ENCODE data around the gene C1orf159.

The C1orf159 gene

GRCh38 chr1:1049318-1050165 is 66.3 kb downstream of the C1orf159 start:
- DNase-seq: no peak

- DNase-seq: no peak
These were observed 67.1 kb downstream of the C1orf159 start for GRCh38 chr1:1048765-1049164.

GRCh38 chr1:1047963-1048362 is 67.9 kb downstream of the C1orf159 start:
- no peak for DNase-seq

DNA sequence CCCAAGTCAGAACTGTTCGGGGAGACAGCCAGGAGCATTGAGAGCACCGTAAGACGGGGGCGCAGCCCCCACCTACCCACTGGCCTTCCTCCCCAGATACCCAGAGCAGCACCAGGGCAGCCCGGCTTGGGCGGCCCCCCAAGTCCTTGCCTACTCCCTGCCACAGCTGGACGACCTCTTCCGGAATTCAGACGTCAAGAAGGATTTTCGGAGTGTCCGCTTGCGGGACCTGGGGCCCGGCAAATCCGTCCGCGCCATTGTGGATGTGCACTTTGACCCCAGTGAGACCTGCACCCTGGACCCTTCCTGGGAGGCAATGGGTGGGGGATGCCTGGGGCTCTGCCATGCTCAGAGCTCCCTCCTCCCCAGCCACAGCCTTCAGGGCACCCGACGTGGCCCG is 68.5 kb downstream of the C1orf159 start:
- DNase-seq: no peak

GRCh38 chr1:1046767-1047166 is 69.1 kb downstream of the C1orf159 start:
- DNase-seq: no peak

GRCh38 chr1:1046243-1046642 is 69.6 kb downstream of the C1orf159 start:
- DNase-seq: no peak

GRCh38 chr1:1045129-1045528 is 70.8 kb downstream of the C1orf159 start:
- no peak for DNase-seq

DNA sequence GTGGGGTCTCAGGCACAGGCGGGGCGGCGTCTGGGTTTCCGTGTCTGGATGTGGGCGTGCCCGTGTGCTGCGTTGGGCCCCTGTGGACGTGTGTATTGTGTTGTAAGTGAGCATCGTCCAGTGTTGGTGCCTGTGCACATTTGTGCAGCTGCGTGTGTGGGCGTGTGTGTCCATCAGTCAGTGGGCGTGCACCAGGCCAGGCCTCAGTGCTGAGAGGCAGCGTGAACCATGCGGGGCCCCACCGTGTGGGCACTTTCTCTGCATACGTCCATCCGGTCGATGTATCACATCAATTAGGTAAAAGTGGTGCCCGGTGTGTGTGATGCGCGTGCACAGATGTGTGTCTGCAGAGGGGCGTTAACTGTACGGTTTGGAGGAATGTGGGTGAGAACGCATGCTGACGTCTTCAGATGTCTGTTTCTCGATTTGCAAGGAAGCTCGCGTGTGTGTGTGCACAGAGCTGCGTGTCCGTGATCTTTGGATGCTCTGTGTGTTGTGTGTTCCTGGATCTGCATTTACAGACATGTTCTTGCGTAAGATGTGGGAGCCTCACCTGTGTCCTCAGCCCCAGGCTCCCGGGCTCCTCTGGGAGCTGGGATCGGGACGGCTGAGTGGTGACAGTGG is 71.3 kb downstream of the C1orf159 start:
- DNase-seq: no peak

GRCh38 chr1:1043921-1044320 is 72.0 kb downstream of the C1orf159 start:
- no peak for DNase-seq

GRCh38 chr1:1043411-1043810 is 72.5 kb downstream of the C1orf159 start:
- DNase-seq: no peak

GRCh38 chr1:1042835-1043234 is 73.1 kb downstream of the C1orf159 start:
- DNase-seq: no peak

GRCh38 chr1:1041873-1042272 is 74.0 kb downstream of the C1orf159 start:
- no peak for DNase-seq

DNA sequence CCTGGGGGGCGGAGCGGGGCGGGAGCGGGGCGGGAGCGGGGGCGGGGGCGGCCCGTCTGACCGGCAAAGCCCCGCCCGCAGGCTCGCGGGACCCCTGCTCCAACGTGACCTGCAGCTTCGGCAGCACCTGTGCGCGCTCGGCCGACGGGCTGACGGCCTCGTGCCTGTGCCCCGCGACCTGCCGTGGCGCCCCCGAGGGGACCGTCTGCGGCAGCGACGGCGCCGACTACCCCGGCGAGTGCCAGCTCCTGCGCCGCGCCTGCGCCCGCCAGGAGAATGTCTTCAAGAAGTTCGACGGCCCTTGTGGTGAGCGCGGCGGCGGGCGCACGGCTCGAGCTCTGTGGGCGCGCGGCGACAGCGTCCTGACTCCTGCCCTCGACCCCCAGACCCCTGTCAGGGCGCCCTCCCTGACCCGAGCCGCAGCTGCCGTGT is 74.8 kb downstream of the C1orf159 start:
- no peak for DNase-seq

DNA sequence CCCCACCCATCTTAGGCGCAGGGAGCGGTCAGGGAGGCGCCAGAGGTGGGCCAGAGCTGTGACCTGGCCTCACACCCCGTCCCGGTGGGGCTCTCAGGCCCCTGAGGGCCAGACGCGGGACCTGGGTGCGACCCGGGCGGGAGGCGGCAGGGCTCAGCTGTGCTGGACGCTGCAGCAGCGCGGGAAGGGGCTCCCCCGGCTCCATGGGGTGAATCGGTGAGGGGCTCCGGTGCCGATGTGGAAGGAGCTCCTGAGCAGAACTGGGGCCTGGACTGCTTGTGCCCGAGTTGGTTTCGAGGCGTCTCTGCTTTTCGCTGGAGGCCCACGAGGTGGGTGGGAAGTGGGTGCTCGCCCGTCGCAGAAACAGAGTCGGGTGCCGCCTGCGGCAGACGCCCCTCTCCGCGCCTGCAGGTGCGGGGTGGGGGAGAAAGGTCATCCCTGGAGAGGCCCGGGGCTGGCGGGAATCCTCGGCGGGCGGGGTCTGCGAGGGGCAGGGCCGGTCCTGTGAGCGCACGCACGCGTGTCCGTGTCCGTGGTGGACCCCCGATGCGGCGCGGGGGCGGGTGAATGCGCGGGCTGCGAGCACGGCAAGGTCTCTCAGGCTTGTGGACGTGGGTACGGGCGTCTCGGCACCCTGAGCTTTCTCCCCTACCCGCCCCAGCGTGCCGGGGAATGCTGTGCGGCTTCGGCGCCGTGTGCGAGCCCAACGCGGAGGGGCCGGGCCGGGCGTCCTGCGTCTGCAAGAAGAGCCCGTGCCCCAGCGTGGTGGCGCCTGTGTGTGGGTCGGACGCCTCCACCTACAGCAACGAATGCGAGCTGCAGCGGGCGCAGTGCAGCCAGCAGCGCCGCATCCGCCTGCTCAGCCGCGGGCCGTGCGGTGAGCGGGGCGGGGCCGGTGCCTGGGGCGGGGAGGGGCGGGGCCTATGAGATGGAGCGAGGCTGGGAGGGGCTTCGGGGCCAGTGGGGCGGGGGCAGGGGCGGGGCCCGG is 75.6 kb downstream of the C1orf159 start:
- peak; percentile 28 to 74 for DNase-seq

DNA sequence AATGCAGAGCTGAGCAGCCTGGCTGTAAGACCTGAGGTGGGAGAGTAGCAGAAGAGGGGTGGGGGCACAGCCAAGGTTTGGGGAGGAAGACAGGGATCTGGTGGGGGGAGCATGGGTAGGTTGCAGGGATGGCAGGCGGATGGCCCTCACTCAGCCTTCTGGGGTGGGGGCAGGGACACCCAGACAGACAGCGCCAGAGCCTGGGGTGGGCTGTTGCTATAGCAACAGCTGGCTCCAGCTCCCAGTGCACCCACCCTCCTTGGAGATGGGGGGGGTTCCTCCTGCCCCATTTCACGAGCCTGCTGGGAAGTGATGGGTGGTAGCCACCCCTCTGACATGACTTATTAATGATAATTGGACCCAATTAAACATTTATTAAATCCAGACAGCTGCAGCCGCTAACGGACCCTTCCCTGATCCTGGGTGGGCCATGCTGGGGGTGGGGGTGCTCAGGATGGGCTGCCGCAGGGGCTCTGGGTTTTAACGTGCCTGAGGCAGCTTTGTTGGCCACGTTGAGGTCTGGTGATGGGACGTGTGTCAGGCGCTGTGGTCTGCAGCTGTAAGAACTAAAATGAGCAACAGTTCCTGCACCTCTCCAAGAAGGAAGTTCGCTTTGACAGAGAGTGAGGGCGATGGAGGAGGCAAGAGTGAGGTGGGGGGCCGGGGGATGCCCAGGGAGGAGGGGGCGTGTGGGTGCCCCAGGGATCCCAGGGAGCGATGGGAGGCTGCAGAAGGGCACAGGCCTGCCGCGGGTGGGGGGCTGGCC is 76.6 kb downstream of the C1orf159 start:
- DNase-seq: no peak

DNA sequence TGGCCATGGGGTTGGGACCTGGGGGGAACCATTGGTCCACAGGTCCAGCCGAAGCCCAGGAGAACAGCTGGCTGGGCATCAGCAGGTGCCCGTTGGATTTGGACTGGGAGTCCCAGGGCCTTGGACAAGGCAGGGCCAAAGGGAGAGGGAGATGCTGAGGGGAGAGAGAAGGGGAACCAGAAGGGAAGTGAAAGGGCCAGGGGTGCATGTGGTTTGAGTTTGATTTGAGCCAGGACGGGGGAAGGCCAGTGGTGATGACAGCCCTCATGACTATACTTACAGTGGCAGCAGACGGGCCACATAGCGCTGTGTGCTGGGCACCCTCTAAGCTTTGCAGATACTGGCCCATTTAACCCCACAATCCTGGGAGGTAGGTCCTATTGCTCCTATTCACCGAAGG is 77.2 kb downstream of the C1orf159 start:
- no peak for DNase-seq

DNA sequence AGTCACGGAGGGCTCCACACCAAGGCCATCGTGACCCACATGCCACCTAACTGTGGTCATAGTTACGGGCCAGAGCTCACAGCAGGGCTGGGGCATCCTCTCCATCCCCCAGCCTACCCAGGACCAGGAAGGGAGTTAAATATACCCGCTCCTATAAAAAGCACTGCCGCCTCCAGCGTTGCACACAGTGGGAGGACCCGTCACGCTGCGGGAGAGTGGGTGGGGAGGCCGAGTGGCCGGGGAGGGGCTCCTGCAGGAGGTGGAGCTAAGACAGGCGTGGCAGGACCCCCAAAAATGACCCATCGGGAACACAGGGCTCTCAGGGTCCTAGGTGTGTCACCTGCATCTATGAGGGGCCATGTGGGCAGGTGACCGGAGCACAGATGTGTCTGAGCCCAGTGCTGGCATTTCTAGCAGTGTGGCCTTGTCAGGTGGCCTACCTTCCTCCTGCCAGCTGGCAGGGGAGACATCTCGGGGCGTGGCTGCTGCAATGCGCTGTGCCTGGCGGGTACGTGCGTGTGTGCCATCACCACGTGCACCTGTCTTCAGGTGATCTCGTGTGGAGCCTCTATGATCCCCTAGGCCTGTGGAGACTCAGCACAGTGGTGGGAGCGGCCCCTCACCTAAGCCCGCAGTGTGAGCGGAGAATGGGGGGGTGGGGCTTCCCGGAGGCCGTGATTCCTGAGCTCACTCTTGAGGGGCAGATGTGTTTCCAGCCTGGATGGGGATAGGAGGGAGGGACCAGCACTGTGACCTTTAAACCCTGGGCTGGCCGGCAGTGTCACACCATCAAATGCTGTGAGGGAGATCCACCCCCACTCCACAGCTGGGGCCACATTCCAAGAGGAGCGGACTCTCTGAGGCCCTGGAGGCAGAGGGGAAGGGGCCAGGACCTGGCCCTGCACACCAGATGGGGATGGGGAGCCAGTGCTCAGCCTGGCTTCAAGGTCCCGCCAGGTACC is 78.2 kb downstream of the C1orf159 start:
- DNase-seq: no peak

DNA sequence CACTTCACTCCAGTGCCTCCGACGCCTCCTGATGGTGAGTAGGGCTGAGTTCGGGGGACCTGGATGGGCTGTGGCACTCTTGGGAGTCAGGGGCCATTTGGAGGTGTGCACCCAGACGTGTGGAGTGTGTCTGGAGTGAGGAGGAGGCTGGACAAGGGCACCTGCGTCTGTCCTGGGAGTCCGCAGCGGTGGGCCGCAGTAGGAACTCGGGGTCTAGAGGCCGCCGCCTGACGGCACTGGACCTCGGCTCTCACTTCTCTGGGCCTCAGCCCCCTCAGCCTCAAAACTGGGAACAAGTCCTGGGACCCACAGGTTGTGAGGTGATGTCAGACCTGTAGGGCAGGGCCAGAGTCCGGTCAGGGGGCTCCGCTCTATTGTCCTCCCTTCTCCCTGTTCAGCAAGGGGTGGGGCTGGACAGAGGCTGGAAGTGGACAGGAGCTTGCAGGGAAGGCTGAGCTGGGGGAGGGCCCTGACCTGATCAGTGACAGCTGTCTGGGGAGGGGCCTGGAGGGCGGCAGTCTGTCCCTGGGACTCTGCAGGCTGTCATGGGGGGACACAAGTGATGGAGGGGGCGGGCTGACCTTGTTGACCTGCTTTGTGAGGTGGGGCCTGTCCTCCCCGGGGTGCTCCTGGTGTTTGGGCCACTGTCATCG is 80.5 kb downstream of the C1orf159 start:
- no peak for DNase-seq

GRCh38 chr1:1034439-1034781 is 81.5 kb downstream of the C1orf159 start:
- no peak for DNase-seq

GRCh38 chr1:1033731-1034438 is 82.0 kb downstream of the C1orf159 start:
- DNase-seq: no peak

All from NCI-H446 (cell line).